K562 (cell line): ENCODE data around the gene TREH. TPM values are rescaled to one million over a fixed set of nuclear protein-coding genes. Genes with fewer than 3 reads are reported as not detected.

Experiments used
- CREB1 ChIP-seq, 2 experiments: sonication (generic) in 1 of 2; formaldehyde crosslinking in 1 of 2; IDR thresholded peaks; 2 replicates each; pipeline versions ENCODE4 v1.6.1 to v1.8.0; 2012 to 2022; ENCODE audit warnings: inconsistent platforms in 1 of 2, mild to moderate bottlenecking in 1 of 2, missing genetic modification reagents in 1 of 2, moderate library complexity in 1 of 2
- HLTF ChIP-seq: fragments of 450-650 bp; IDR thresholded peaks from 2 replicates; pipeline ENCODE4 v1.6.1; 2016
- MYNN ChIP-seq, 2 experiments: sonication (generic); formaldehyde crosslinking in 1 of 2; IDR thresholded peaks; 2 replicates each; pipeline versions ENCODE4 v1.5.0 to v1.6.1; 2016 to 2020; ENCODE audit warnings: antibody characterized with exemption in 1 of 2, missing genetic modification reagents in 1 of 2
- NFE2 ChIP-seq: IDR thresholded peaks from 2 replicates; pipeline ENCODE4 v1.6.1; 2014; ENCODE audit warnings: antibody characterized with exemption, low read depth
- PHB2 ChIP-seq: fragments of 450-650 bp; IDR thresholded peaks from 2 replicates; pipeline ENCODE4 v1.6.1; 2017; ENCODE audit warnings: low read depth
- PKNOX1 ChIP-seq: fragments of 450-650 bp; IDR thresholded peaks from 2 replicates; pipeline ENCODE4 v1.6.1; 2016
- PML ChIP-seq: IDR thresholded peaks from 2 replicates; pipeline ENCODE4 v1.6.1; 2012; ENCODE audit warnings: low read length, inconsistent platforms
- POLR2AphosphoS2 ChIP-seq: IDR thresholded peaks from 2 replicates; pipeline ENCODE4 v1.6.1; 2012; ENCODE audit warnings: low read length, improper control_type of control experiment
- POLR2H ChIP-seq: IDR thresholded peaks from 2 replicates; pipeline ENCODE4 v1.6.1; 2016; ENCODE audit warnings: missing genetic modification characterization, low read depth, mild to moderate bottlenecking, control low read depth, missing compliant biosample characterization, moderate library complexity
- RBBP5 ChIP-seq: fragments of 200-600 bp; sonication (generic); IDR thresholded peaks from 2 replicates; pipeline ENCODE4 v1.6.1; 2012; ENCODE audit warnings: borderline replicate concordance, mild to moderate bottlenecking, low read length, control low read depth, inconsistent platforms; ENCODE audit not compliant: insufficient read depth, poor library complexity, severe bottlenecking
- RBM17 ChIP-seq: fragments of 200-400 bp; formaldehyde crosslinking; IDR thresholded peaks from 2 replicates; pipeline ENCODE4 v1.6.1; 2017; ENCODE audit warnings: low read depth, mild to moderate bottlenecking, low read length, borderline replicate concordance
- SPI1 ChIP-seq: IDR thresholded peaks from 2 replicates; pipeline ENCODE4 v1.6.1; 2011; ENCODE audit warnings: low read depth, low read length, control low read depth, borderline replicate concordance
- TCF7 ChIP-seq: sonication (generic); IDR thresholded peaks from 2 replicates; pipeline ENCODE4 v1.6.1; 2016; ENCODE audit warnings: antibody characterized with exemption, borderline replicate concordance
- XRCC4 ChIP-seq: IDR thresholded peaks from one replicate; pipeline ENCODE4 v1.6.1; 2011; ENCODE audit not compliant: insufficient read depth, insufficient read length; ENCODE audit errors: extremely low read depth
- ZC3H8 ChIP-seq: fragments of 450-650 bp; IDR thresholded peaks from 2 replicates; pipeline ENCODE4 v1.6.1; 2017
- ZEB2 ChIP-seq: fragments of 450-650 bp; IDR thresholded peaks from 2 replicates; pipeline ENCODE4 v1.6.1; 2016
- ZNF121 ChIP-seq: sonication (generic); formaldehyde crosslinking; conservative IDR thresholded peaks from 2 replicates; pipeline ENCODE4 v1.8.0; 2022; ENCODE audit warnings: missing genetic modification reagents
- ZNF174 ChIP-seq: fragments of 250-450 bp; sonication (Bioruptor Pico); IDR thresholded peaks from 2 replicates; pipeline ENCODE4 v1.4.0; 2020; ENCODE audit warnings: mild to moderate bottlenecking
- ZNF175 ChIP-seq: fragments of 200-800 bp; sonication (Bioruptor generic); IDR thresholded peaks from 2 replicates; pipeline ENCODE4 v1.6.1; 2016; ENCODE audit warnings: low read depth, mild to moderate bottlenecking, missing genetic modification characterization, missing compliant biosample characterization
- ZNF263 ChIP-seq: sonication (generic); formaldehyde crosslinking; IDR thresholded peaks from 2 replicates; pipeline ENCODE4 v1.8.0; 2022; ENCODE audit warnings: mild to moderate bottlenecking, missing genetic modification reagents, borderline replicate concordance
- ZNF444 ChIP-seq: fragments of 250-450 bp; sonication (Bioruptor Pico); IDR thresholded peaks from 2 replicates; pipeline ENCODE4 v1.4.0; 2020; ENCODE audit warnings: mild to moderate bottlenecking, moderate library complexity
- polyA plus RNA-seq, 8 experiments: library from polyadenylated mRNA; depleted of rRNA in 4 of 8; stranded (reverse) in 5 of 8; unstranded in 3 of 8; fragments of >200 nt; fragmentation: Nextera tagmentation in 2 of 8; fragmentation: Illumina TruSeq in 1 of 8; extraction: Ambion mirVana in 2 of 8; extraction: Trizol in 1 of 8; gene quantifications; 2 replicates each; pipeline versions ENCODE4 v1.2.1 to v1.2.3, GENCODE V29; 2011 to 2014; ENCODE audit warnings: inconsistent platforms in 1 of 8, missing spikeins in 1 of 8
- total RNA-seq, 7 experiments: library from RNA; depleted of rRNA in 6 of 7; stranded (reverse); fragments of >200 nt in 6 of 7; fragmentation: Illumina TruSeq in 2 of 7; extraction: Trizol in 2 of 7; gene quantifications; 2 replicates each; pipeline versions ENCODE4 v1.2.1 to v1.2.3, GENCODE V29; 2011 to 2021; ENCODE audit warnings: low replicate concordance in 1 of 7
- TF ChIP-seq, protein P1 (sequence below): fragments of 450-650 bp; formaldehyde crosslinking; IDR thresholded peaks from 2 replicates; pipeline ENCODE4 v1.4.0; 2022; ENCODE audit warnings: missing genetic modification characterization
- TF ChIP-seq, protein P2 (sequence below): fragments of 450-650 bp; formaldehyde crosslinking; IDR thresholded peaks from 2 replicates; pipeline ENCODE4 v1.4.0; 2020; ENCODE audit warnings: mild to moderate bottlenecking, moderate library complexity
- TF ChIP-seq, protein P3 (sequence below): fragments of 450-650 bp; conservative IDR thresholded peaks from 2 replicates; pipeline ENCODE4 v1.6.1; 2016; ENCODE audit warnings: missing genetic modification characterization, low read depth, mild to moderate bottlenecking, missing compliant biosample characterization, moderate library complexity

TREH gene
- total and polyA plus RNA-seq, 9 of the 15 experiments (the other 6 are each of a cell fraction or from before 2014, with no cell fraction given): 0.09 to 0.20 (median 0.11) TPM; not detected in 6

DNA sequence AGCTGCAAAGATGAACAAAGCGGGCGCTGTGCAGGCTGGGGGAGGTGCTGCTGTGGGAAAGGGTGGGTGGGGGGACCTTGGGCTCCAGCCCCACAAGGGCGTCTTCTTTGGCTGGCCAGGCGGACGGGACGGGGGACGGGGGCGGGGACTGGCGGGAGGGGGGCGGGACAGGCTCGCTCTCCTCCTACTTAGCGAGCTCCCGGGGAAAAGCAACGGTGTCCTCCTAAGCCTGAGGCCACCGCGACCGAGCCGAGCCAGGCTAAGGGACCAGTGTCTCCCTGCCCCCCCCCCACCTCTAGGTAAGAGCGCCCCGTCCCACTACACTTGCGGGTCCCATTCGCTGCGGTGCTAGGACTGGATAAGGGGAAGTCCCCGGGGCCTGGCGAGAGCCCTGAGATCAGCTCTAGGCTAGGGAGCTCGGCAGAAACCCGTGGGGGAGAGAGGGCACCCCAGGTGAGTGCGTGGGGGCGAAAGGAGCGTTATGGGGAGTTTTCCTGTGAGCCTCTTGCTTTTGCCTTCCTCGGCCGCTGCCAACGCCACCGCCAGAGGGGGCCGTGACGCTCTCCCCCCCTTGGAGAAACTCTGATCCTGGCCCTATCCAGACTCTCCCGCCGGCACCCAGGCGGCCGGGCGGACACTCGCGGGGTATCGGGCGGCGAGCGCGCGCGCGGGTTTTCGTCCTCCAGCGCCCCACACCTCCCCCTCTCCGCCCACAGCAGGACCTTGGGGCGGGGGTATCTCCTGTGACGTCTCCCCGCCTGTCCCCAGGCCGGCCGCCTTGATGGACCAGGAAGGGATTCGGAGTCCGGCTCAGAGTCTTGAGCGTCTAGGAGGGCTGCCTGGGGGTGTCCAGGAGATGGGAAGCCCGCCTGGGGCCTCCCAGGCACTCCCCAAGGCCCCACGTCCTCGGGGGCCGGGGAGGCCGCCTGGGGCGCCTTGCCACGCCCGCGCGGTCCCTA, 71.8 kb downstream of the TREH start, which contains the start of gene PHLDB1 (continued):
- TF ChIP-seq RBM17: no peak
- TF ChIP-seq ZEB2: peak; percentile 37; the same call in 1 of the 2 replicates
- no peak for TF ChIP-seq XRCC4
- TF ChIP-seq ZNF121: no peak
- TF ChIP-seq ZNF263 (CRISPR knock-in tag): no peak
- TF ChIP-seq, protein P1, sequence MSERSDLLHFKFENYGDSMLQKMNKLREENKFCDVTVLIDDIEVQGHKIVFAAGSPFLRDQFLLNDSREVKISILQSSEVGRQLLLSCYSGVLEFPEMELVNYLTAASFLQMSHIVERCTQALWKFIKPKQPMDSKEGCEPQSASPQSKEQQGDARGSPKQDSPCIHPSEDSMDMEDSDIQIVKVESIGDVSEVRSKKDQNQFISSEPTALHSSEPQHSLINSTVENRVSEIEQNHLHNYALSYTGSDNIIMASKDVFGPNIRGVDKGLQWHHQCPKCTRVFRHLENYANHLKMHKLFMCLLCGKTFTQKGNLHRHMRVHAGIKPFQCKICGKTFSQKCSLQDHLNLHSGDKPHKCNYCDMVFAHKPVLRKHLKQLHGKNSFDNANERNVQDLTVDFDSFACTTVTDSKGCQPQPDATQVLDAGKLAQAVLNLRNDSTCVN: no peak
- no peak for TF ChIP-seq CREB1 (IDR thresholded peaks at IDR 0.05)
- TF ChIP-seq CREB1 (CRISPR knock-in tag; IDR thresholded peaks at IDR 0.05): no peak; the same call in 1 of the 2 replicates
- TF ChIP-seq PKNOX1: no peak
- TF ChIP-seq ZNF175 (CRISPR knock-in tag): no peak
- no peak for TF ChIP-seq NFE2
- TF ChIP-seq PML: no peak
- TF ChIP-seq TCF7: no peak
- TF ChIP-seq, protein P2, sequence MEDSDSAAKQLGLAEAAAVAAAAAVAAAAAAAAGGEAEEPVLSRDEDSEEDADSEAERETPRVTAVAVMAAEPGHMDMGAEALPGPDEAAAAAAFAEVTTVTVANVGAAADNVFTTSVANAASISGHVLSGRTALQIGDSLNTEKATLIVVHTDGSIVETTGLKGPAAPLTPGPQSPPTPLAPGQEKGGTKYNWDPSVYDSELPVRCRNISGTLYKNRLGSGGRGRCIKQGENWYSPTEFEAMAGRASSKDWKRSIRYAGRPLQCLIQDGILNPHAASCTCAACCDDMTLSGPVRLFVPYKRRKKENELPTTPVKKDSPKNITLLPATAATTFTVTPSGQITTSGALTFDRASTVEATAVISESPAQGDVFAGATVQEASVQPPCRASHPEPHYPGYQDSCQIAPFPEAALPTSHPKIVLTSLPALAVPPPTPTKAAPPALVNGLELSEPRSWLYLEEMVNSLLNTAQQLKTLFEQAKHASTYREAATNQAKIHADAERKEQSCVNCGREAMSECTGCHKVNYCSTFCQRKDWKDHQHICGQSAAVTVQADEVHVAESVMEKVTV (CRISPR knock-in tag): no peak
- TF ChIP-seq, protein P3, sequence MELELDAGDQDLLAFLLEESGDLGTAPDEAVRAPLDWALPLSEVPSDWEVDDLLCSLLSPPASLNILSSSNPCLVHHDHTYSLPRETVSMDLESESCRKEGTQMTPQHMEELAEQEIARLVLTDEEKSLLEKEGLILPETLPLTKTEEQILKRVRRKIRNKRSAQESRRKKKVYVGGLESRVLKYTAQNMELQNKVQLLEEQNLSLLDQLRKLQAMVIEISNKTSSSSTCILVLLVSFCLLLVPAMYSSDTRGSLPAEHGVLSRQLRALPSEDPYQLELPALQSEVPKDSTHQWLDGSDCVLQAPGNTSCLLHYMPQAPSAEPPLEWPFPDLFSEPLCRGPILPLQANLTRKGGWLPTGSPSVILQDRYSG (tag): no peak
- no peak; the same call in 1 of the 2 replicates for TF ChIP-seq MYNN (IDR thresholded peaks at IDR 0.05)
- TF ChIP-seq MYNN (CRISPR knock-in tag; IDR thresholded peaks at IDR 0.05): no peak
- TF ChIP-seq HLTF: no peak
- 0 out of 2 replicates have a peak, but pooled peaks have one; percentile 16 for TF ChIP-seq SPI1
- TF ChIP-seq RBBP5: peak; percentile 26
- no peak for TF ChIP-seq POLR2AphosphoS2
- TF ChIP-seq POLR2H (tag): no peak
- no peak for TF ChIP-seq ZNF444 (CRISPR knock-in tag)
- no peak for TF ChIP-seq PHB2
- TF ChIP-seq ZC3H8: no peak
- TF ChIP-seq ZNF174 (CRISPR knock-in tag): no peak
